Endometrium (tissue), 2 donors: ENCODE measurements around the gene AHI1.

ENCODE experiments used
- FAIRE-seq: peaks from 2 replicates; lab custom pipeline; 2012; peaks lifted over from hg19 to GRCh38; lab: Jason Lieb, UNC
- donor health status: control.
- donor health status: control.

Gene AHI1

DNA sequence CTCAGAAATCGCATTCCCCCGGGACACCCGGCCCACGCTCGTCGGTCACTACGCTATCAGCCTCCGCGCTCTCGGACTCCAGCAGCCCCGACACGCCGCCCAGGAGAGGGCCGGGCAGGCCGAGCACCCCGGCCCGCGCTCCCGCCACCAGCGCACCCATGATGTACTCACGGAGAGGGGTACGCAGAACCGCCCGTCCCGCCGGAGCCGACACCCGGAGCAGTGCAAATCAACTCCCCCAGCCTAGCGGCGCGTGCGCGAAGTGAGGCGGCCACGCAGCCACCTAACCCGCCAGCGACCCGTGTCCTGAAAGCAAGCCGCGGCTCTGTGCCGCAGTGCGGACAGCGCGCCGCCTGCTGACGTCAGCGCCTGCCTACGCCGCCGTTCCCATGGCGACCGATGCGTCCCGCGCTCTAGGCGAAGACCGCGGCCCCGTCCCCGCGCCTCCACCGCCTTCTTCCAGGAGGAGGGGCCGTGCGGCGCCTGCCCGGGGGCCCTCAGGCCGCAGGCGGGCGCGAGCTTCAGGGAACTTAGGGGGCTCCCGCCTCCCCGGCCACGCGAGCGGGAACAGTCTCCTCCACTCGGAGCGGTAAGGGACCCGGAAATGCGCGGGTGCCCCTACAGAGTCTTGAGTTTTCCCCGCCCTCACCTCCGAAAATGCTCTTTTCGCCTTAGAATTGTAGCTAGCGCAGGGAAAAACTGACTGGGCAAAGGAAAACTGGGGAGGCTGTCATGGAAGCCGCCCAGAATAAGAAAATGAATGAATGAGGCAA is at the start of gene AHI1:
Gene AHI1, minus strand, starts transcription at position 329 of the 773 bp plus-strand sequence. CDS start 5,503 bp downstream, outside the sequence.
- no peak for FAIRE-seq

DNA sequence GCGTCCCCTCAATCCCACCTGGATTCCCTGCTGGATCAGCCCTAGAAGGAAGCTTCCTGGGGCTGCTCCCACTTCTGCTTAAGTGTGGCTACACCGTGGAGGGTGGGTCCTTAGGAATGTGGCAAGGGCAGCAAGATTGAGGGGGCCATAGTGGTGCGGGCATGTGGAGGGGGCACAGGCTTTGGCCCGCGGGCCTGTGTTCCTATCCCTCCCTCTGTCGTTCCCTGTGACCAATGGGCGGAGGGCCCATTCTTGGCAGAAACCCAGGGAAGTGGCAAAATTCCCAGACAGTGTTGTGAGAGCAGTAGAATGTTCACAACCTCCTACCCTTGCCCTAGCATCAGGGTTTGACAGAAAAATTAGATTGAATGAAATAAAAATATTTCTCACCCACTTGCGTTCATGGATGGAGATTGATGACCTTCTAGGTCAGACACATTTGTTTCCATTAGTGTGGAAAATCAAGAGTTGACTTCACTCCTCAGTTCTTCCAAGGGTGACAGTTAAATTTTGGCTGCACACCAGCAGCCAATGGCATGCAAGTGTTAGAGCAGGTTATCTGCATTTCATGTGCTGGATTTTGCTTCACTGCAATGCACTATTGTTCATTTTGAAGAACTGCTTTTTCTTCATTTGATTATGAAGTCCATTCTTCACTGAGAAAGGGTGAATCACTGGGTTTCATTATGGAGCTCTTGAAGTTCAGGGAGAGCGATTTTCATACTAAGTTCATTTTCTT is 49.3 kb upstream of the AHI1 start:
- FAIRE-seq = no peak

DNA sequence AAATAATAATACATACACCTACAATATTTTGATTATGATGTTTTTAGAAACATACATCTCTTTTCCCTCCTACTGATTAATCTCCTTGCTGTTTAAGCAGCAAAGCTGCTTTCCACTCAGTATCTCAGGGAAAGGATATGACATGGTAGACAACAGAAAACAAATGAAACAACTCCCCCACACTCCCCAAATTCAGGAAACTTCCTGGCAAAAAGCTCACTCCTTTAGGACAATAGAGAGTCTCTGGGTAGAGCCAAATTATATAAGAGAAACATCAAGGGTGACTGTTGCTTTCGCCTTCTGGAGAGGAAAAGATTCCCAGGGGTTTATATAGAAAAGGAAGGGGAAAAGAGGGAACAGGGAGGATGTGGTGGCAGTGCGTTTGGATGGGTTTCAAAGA is 48.7 kb upstream of the AHI1 start:
- no peak for FAIRE-seq

DNA sequence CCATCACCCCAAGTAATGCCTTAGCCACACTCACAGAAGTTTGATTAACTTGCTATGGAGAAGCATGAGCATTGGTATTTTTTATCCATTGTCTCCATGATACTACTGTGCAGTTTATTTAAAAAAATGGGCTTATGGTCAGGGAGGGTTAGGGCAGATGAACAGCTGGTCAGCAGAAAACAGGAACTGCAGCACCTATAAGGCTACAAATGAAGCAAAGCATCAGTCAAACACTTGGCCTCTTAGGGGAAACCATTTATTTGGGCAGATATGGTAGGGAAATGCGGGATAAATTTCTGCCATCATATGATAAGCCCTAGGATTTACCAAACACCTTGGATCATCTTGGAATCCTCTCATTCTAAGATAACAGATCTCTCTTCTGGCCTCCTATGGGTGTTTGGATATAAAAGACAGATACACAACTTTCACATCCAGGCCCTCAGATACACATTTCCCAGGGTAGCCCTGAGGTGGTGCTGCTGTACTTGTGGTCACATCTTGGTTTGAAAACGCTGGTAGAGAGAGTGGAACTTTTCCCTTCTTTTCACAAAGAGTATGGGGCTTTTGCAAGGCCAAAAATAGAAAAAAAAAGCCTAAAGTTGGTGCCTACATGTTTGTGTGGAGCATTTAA is 42.8 kb upstream of the AHI1 start:
- FAIRE-seq = no peak

DNA sequence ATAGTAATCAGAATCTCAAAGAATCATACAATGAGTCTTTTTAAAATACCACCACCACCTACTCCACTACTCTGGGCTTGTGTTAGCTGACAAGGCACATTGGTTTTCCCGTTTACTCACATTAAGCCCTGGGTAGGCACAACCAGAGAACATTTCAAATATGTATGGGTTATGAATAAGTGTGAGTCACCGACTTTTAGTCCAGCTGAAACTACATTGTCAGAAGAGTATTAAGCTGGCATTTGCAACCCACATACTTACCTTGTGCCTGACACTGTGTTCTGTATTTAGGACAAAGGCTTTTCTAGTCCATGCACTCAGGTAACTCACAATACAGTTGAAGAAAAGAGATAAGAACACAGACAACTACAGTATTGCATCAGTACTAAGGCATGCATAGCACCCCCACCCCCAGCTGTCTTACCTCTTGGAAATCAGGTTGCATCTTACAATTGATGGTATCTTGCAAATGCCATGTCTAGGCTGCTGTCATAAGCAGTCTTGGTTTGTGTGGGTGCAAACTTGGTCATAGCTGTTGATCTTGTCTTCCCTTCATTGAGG is 40.3 kb upstream of the AHI1 start:
- no peak for FAIRE-seq

DNA sequence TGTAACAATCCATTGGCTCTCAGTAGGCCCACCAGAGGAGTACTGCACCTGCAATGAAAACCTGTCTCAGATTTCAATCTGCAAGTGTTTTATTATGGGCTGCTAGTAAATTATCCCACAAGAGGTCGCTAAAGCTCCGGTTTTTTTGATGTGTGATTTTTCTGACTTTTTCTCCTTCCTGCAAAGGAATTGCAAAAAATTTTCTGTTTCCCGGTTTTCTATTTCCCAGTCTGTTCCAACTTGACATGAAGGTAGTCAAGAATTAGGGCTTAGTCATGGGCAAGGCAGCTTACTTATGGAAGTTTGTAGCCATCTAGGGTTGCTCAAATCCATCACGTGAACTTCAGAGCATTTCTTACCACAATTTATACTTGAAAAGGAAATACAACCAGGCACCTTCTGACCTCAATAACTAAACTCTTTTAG is 38.5 kb upstream of the AHI1 start:
- FAIRE-seq = peak; percentile 18

DNA sequence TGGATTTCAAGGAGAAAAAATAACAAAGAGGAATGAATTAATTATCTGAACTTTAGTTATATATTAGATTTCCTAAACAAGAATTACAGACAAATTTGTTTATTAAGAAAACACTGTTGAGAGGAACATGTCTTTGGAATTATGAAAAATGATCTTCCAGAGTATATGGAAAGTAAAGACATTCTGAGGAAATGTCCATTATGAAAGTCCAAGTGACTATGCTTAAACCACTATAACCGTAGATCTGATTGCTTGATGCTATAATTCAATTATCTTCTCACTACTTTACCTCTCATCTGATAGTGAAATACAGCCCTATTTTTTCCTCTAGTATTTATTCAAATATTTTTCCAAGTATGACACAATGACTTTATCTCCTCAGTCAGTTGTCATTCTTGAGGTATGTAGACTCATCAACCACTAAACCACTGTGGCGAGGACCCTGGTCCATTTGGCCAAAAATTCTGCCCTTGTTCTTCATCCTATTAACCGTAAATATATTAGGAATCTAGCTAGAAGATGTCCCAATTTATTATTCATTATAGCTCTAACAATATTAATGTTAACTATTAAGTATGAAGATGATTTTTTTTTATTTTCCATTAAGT is 37.3 kb upstream of the AHI1 start:
- no peak for FAIRE-seq

DNA sequence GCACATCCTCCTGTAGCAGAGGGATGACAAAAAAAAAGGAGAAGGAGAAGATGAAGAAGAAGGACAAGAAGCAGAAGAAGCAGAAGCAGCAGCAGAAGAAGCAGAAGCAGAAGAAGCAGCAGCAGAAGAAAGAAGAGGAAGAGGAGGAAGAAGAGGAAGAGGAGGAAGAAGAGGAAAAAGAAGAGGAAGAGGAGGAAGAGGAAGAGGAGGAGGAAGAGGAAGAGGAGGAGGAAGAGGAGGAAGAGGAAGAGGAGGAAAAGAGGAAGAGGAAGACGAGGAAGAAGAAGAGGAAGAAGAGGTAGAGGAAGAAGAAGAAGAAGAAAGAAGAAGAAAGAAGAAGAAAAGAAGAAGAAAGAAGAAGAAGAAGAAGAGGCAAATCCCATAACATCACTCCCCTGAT is 35.0 kb upstream of the AHI1 start:
- FAIRE-seq = no peak

DNA sequence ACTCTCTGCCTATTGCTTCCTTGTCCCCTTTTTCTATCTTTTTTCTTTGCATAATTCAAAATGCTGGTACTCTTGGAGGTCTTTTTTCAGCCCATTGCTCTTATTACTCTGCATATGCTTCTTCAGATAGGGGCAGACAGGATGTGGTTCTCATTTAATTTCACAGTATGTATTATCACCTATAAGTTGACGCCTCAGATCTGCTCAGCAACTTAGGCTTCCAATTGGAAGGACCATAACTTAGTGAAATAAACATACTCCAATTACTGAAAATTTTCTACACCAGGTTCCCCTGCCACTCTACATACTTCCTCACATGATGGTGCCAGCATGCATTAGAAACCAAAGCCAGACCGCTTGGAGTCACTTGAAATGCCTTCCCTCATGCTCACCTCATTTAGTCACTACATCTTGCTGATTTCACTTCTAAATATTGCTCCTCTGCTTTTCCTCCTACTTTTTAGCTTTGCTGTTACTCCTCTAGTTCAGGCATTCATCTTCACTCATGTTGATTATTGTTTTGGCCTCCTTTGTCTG is 34.5 kb upstream of the AHI1 start:
- FAIRE-seq = no peak

DNA sequence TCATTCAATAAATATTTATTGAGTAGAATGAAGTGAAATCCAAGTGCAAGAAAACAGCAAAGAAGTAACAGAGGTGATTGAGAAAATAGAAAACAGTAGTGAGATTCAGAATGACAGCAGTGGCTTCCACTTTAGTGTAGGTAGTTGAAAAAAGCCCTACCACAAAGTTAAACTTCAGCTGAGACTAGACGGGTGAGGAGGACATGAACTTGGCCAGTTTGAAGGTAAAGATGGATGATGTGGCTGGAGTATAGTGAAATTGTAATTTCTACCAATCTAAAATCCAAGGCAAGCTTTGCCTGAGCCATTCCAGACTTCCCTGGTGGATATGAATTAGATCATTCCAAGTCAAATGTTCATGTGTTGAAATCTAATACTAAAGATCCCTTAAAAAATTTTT is 32.6 kb upstream of the AHI1 start:
- FAIRE-seq = no peak

DNA sequence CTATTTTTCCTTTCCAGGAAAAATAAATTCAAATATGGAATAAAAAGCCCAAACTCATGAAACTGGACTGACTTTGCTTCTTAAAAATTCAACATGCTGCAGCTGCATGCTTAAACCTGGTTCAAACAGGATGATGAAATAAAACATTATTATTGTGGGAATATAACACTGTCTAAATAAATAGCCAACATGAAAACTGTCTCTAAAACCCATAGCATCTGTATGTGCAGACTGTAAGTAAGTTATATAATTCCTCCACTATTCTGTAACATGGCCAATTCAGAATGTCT is 30.4 kb upstream of the AHI1 start:
- no peak for FAIRE-seq

DNA sequence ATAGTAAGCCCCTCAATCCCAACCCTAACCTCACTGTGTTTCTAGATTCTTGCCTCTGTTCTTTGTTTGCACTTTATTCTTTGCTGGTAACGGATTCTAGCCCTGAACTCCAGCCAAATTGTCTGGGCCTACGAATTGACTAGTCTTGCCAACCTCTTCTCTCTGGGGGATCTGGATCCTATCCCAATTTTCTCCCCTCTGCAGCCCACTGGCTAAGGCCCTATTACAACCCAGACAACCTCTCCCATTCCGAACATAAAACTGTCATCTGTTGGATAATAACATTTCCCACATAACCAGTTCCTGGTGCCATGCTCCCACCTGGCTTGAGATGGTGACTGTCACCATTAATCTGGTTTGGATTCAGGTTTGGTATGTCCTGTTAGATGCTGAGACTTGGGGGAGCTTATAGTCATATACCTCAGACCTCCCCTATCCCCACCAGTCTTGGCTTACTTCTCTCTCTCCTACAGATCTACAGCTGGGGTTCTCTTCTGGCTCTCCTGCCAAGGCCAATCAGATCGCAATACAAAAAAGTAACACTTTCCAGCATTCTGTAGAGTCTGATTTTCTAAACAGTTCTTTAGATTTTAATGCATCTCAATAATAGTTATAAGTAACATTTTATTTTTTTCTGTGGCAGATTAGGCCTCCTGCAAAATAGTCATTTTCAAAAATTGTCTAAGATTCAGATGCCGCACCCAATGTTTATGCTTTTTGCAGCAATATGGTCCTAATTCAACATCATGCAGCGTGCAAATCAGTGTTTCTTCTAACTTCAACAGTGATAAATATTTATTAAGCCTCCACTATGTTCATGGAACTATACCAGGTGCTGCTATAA is 29.8 kb upstream of the AHI1 start:
- FAIRE-seq = no peak

DNA sequence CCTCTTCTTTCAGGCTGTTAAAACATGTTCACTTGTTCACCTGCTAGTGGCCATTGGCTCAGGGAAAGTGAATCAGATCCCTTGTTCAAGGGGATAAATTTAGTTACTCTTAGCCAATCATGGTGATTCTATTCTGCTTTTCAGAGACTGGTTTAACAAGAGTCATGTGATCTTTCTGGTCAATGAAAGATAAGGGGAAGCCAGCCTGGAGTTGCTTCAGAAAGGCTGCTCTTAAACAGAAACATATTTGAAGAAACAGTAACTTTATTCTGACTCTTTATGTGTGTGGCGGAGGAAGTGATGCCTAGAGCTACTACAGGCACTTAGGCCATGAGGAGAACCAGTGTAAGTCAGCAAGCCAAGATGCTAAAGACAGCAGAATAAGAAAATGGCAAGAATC is 28.1 kb upstream of the AHI1 start:
- no peak for FAIRE-seq

DNA sequence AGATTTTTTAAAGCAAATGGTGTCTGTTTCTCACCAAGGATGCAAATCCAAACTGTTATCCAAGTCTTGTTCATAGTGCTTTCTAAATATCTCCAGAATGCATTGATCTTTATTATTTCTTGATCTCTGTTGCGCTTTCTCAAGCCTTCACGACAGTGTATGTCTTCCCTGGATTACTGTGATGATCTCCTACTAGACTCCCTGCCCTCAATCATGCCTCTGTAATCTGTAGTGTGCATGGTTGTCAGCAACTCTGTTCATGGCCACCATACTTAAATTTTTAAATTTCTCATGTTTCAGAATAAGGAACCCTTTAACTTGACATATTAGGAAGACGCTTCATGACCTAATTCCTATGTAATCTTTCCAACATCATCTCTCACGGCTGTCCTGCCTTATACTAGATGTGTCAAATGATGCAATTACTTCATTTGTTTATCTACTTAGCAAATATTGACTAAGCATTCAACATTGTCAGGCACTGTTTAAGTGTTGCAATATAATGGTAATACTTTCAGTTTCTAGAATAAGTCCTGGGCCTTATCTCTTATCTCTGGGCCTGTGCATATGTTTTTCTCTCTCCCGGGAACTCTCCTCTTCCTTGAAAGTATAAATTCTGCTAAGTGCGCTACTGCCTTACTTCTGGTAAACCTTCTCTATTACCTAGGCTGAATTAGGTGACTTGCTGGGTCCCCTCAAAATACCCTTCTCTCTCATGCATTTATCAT is 25.6 kb upstream of the AHI1 start:
- no peak for FAIRE-seq

DNA sequence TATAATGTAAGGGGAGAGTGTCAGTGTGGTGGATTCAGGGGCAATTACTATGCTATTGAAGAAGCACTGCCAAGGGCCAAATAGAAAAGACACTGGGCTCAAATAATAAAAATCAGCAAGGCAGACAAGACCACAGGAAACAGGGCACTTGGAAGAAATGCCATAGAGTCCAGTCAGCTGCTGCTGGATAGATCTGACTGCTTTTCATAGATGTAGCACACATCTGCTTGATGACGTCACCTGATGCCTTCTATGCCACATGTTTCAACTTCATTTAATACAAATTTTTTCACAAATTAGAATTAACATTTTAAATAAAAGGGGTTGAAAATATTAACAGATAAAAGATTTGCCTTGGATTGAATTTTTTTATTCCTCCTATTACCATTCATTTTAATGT is 23.9 kb upstream of the AHI1 start:
- no peak for FAIRE-seq

DNA sequence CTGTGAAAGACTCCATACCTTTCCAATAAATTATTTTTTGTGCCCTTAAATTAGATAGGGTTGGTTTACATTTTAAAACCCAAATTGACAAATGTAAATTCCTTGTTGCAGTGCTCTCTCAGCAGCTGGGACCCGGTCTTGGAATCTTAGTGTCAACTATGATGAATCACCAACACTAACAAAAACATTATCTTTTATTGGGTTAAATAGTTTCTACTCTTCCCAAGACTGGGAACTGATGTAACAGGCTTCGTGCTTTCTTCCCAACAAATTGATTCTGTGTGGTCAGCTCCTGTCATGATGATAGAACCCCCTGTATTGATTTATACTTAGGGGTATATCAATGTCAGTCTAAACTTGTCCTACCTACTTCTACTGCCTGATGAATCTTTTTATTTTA is 23.2 kb upstream of the AHI1 start:
- no peak for FAIRE-seq

DNA sequence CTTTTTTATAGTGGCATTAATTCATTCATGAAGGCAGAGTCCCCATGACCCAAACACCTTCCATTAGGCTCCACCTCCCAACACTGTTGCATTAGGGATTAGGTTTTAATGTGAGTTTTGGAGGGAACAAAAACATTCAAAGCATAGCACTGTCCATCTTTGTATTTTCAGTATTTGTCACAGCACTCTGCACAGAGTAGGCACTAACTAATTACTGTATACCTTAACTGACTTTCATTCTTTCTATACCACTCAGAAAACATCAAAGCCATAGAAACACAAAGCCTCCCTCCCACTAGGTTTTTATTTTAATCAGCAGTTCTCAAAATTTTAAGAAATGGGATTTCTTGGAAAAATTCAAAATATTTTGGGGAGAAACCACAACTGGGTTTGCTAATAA is 21.8 kb upstream of the AHI1 start:
- FAIRE-seq = no peak

DNA sequence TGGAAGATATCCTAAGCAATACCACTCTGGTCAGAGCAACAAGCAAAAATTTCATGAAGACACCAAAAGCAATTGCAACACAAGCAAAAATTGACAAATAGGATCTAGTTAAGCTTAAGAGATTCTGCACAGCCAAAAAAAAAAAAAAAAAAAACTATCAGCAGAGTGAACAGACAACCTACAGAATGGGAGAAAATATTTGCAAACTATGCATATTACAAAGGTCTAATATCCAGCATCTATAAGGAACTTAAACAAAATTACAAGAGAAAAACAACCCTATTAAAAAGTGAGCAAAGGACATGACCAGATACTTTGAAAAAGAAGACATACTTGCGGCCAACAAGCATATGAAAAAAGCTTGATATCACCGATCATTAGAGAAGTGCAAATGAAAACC is 20.0 kb upstream of the AHI1 start:
- no peak for FAIRE-seq

DNA sequence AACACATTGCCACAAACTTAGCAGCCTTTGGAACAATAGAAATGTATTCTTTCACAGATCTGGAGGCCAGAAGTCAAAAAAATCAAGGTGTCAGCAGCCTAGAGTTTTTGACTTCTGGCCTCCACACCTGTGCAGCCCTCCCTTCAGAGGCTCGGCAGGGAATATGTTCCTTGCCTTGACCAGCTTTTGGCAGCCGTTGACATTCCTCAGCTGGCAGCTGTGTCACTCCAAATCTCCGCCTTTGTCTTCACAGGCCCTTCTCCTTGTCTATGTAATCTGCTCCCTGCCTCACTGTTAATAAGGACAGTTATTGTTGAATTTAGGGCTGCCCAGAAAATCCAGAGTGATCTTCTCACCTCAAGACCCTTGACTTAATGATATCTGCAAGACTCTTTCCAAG is 17.2 kb upstream of the AHI1 start:
- FAIRE-seq = no peak

DNA sequence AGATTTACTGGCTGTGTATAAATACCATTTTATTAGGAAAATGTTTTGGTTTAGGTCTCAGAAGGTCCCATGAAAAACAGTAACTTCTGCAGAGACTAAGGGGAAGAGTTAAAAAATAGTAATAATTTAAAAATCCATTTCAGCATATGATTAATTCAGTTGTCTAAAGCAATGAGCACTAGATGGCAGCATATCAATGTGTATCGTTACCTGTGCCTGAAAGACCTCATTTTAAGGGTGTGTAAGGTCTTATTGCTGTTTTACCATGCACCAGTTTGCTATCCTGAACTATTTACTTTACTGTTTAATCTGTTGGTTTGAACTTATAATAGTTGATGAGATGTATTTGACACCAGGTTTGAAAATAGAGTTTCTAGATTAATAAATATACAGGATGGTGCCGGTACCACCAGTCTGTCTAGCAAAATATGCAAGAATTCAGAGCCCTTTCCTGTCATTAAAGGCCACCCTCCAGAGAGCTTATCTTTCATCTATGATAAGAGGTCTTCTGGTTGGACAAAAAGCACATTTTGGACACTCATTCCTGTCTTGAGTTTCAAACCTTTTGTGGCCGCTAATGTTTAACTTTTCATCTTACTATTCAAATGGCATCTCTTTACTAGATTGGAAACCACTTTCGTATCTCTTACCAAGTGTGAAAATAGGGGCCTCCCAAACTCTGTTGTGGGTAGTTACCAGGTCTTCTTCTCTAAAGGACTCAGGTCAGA is 8.9 kb upstream of the AHI1 start:
- FAIRE-seq = peak; percentile 67
